Frontal cortex (tissue), 4 donors: ENCODE results near the gene CIC. TPM values are rescaled to one million over a fixed set of nuclear protein-coding genes. Genes with fewer than 3 reads are reported as not detected.
A peak's percentile ranks its signal among the peaks of the same experiment; 100 is the strongest.

Source experiments
- DNase-seq, 2 donors: peaks; one replicate each; pipeline ENCODE4 v3.0.0; 2012; ENCODE audit warnings: low spot score in 2 of 2
- FAIRE-seq: peaks from 2 replicates; lab custom pipeline; 2012; peaks lifted over from hg19 to GRCh38; lab: Jason Lieb, UNC
- total RNA-seq: library from RNA; depleted of rRNA; stranded (reverse); fragments of >200 nt; gene quantifications from one replicate; pipeline ENCODE4 v1.2.3, GENCODE V29; 2014
- donor health status: control.
- donor health status: control.
- donor health status: control.

Gene CIC
- total RNA-seq, 1 donor from 2014 or later = 15.5 TPM

GRCh38 chr19:42274065-42274682 is 5.1 kb downstream of the CIC start:
- no peak for FAIRE-seq
- no peak for DNase-seq

GRCh38 chr19:42275103-42275502 is 6.1 kb downstream of the CIC start:
- no peak for DNase-seq
- no peak for FAIRE-seq

GRCh38 chr19:42275517-42275916 is 6.5 kb downstream of the CIC start:
- no peak for FAIRE-seq
- no peak for DNase-seq

- DNase-seq (no peak), FAIRE-seq (no peak)
Measured at GRCh38 chr19:42276284-42276683, 7.2 kb downstream of the CIC start.

- DNase-seq (no peak), FAIRE-seq (no peak)
Measured at GRCh38 chr19:42276821-42277220, 7.8 kb downstream of the CIC start.

- no peak for DNase-seq
- FAIRE-seq = no peak
Measured at GRCh38 chr19:42277821-42278451, 8.9 kb downstream of the CIC start.

- FAIRE-seq (no peak), DNase-seq (no peak)
Measured at GRCh38 chr19:42278452-42279154, 9.6 kb downstream of the CIC start.

GRCh38 chr19:42279155-42279901 is 10.3 kb downstream of the CIC start:
- DNase-seq (no peak), FAIRE-seq (no peak)

- FAIRE-seq = no peak
- DNase-seq = peak; percentile 95 to 98
Measured at GRCh38 chr19:42279902-42280814, 11.1 kb downstream of the CIC start.

GRCh38 chr19:42280815-42281145 is 11.7 kb downstream of the CIC start:
- DNase-seq (peak; percentile 73 to 76), FAIRE-seq (no peak)

GRCh38 chr19:42281146-42281826 is 12.2 kb downstream of the CIC start:
- FAIRE-seq (no peak), DNase-seq (peak in 1 of 2 donors; percentile 77)

- no peak for FAIRE-seq
- DNase-seq = no peak
Measured at GRCh38 chr19:42281827-42282762, 13.0 kb downstream of the CIC start.

GRCh38 chr19:42282819-42283187 is 13.8 kb downstream of the CIC start:
- no peak for FAIRE-seq
- no peak for DNase-seq

- FAIRE-seq (no peak), DNase-seq (peak; percentile 95 to 98)
Measured at GRCh38 chr19:42283188-42284065, 14.4 kb downstream of the CIC start.

- DNase-seq = peak; percentile 95 to 99
- no peak for FAIRE-seq
Measured at GRCh38 chr19:42284066-42284501, 15.0 kb downstream of the CIC start.

- DNase-seq (no peak), FAIRE-seq (no peak)
Measured at GRCh38 chr19:42284591-42285341, 15.7 kb downstream of the CIC start.
